NCI-H187 (cell line): ENCODE results near the gene PHF5A.

ENCODE experiments used
- DNase-seq, 2 experiments: peaks; one replicate each; lab custom pipeline; 2025; lab: John Stamatoyannopoulos, UW

Gene PHF5A

GRCh38 chr22:41415554-41415953 is 52.9 kb downstream of the PHF5A start:
- DNase-seq, result no peak

GRCh38 chr22:41411021-41411851 is 57.3 kb downstream of the PHF5A start:
- DNase-seq, result no peak

- no peak for DNase-seq
Observed at GRCh38 chr22:41410311-41410751, 58.2 kb downstream of the PHF5A start.
